Suprapubic skin (tissue), 4 donors: ENCODE measurements around the gene TRIP13.

Experiments
- POLR2A ChIP-seq, 2 donors: fragments of 450-650 bp; IDR thresholded peaks; one replicate each; pipeline ENCODE4 v1.6.1; 2017; ENCODE audit warnings: antibody characterized with exemption in 2 of 2, mild to moderate bottlenecking in 2 of 2, moderate library complexity in 2 of 2
- POLR2AphosphoS5 ChIP-seq, 3 donors: sonication (generic); formaldehyde crosslinking; IDR thresholded peaks; one replicate each; pipeline ENCODE4 v1.6.1; 2017; ENCODE audit warnings: antibody characterized with exemption in 3 of 3
- TF ChIP-seq, protein P1 (sequence below), 2 donors: fragments of 200-600 bp in 1 of 2; fragments of 450-650 bp in 1 of 2; sonication (generic) in 1 of 2; IDR thresholded peaks; one replicate each; pipeline ENCODE4 v1.5.1; 2016 to 2019; ENCODE audit warnings: antibody characterized with exemption in 2 of 2, mild to moderate bottlenecking in 1 of 2, moderate library complexity in 1 of 2

DNA sequence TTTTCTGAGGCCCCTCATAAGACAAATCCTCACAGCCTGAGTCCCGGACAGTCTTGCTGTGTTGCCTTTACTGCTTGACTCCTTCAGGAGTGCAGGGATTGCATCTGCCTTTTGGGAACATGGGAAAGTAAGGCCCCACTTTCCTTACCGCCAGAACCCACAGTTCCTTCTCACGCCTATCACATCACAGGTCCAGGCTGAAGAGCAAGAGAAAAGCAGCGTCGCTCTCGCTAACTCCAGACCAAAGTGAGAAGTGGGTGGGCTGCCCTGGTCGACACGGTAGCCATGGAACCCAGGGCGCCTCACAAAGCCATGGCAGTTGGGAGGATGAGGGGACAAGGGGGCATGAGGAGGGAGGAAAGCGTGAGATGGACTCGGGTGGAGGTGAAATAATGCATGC is 34.0 kb upstream of the TRIP13 start:
- TF ChIP-seq, protein P1, sequence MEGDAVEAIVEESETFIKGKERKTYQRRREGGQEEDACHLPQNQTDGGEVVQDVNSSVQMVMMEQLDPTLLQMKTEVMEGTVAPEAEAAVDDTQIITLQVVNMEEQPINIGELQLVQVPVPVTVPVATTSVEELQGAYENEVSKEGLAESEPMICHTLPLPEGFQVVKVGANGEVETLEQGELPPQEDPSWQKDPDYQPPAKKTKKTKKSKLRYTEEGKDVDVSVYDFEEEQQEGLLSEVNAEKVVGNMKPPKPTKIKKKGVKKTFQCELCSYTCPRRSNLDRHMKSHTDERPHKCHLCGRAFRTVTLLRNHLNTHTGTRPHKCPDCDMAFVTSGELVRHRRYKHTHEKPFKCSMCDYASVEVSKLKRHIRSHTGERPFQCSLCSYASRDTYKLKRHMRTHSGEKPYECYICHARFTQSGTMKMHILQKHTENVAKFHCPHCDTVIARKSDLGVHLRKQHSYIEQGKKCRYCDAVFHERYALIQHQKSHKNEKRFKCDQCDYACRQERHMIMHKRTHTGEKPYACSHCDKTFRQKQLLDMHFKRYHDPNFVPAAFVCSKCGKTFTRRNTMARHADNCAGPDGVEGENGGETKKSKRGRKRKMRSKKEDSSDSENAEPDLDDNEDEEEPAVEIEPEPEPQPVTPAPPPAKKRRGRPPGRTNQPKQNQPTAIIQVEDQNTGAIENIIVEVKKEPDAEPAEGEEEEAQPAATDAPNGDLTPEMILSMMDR (IDR thresholded peaks at IDR 0.05): no peak
- TF ChIP-seq POLR2A (IDR thresholded peaks at IDR 0.05) (no peak), POLR2AphosphoS5 (IDR thresholded peaks at IDR 0.05) (no peak)
